K562 (cell line): Measurements from ENCODE around the gene BBS1.

ENCODE experiments used
- CHD4 ChIP-seq: fragments of 200-600 bp; sonication (generic); IDR thresholded peaks from 3 replicates; pipeline ENCODE4 v1.6.1; 2012; ENCODE audit warnings: low read depth, mild to moderate bottlenecking, mixed read lengths, low read length, inconsistent platforms; ENCODE audit not compliant: insufficient read depth, insufficient replicate concordance, poor library complexity, severe bottlenecking
- TCF3 ChIP-seq: sonication (generic); formaldehyde crosslinking; IDR thresholded peaks from 2 replicates; pipeline ENCODE4 v1.4.0; 2020; ENCODE audit warnings: mild to moderate bottlenecking, missing genetic modification reagents
- ZEB2 ChIP-seq: fragments of 450-650 bp; IDR thresholded peaks from 2 replicates; pipeline ENCODE4 v1.6.1; 2016

DNA sequence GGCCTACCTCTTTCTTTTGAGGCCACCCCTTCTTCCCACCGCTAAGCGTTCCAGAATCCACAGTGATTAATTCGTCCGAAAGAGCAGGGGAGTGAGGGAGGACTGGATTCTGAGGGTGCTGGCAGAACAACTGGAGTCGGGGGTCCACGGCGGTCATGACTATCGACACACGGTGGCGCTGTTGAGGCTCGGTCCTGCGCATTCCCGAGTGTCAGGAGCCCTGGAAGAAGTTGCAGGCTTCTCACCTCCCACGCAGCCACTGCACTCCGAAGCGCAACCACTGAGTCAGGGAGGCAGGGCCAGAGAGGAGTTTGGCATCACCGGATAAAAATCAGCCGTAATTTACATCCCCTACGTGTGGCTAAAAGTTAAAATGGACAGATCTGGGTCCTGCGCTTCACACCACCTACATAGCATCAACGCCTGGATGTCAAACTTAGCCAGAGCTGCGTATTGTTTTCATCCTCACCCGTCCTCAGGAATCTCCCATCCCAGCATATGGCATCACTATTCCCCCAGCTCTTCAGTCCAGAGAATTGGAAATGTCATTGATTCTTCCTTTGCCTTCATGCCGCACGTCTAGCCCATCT is 68.7 kb downstream of the BBS1 start:
- TF ChIP-seq ZEB2 (no peak), CHD4 (no peak), TCF3 (CRISPR knock-in tag) (no peak)
